ENCODE measurements around the gene CAMKK2.

DNA sequence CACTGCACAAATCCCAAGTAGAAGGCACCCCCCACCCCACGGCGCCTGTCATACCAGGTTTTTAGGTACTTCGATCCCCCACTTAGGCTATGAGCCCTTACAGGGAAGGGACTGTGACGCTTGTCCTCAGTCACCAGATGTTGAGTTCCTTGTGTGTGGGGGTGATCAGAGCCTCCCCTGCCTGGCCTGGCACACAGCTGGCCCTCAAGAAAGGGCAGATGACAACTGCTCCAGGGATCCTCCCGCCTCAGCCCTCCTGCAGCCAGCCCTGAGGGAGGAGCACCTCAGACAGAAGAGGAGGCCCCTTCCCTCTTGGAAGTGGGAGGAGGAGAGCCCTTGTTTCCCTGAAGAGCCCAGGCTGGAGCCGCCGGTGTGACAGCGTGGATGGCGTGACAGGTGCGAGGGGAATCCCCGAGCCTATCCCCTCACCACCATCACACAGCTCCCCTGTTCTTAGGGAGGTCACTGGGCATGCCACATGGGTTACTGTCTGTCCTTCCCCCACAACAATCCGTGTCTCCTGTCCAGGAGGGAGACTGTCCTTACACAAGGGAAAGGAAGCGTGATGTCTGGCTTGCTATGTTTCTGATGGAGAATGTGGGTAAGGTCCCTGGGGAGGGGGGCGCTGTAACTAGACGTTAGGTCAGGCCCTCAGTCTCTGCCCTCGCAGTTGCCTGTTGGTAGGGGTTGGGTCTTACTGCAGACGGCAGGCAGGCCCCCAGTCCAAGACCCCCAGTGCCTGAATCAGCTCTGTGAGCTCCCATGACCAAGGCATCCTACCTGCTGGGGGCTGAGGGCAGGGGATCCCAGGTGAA, 55.1 kb downstream of the CAMKK2 start:
- TF ChIP-seq, protein P1, sequence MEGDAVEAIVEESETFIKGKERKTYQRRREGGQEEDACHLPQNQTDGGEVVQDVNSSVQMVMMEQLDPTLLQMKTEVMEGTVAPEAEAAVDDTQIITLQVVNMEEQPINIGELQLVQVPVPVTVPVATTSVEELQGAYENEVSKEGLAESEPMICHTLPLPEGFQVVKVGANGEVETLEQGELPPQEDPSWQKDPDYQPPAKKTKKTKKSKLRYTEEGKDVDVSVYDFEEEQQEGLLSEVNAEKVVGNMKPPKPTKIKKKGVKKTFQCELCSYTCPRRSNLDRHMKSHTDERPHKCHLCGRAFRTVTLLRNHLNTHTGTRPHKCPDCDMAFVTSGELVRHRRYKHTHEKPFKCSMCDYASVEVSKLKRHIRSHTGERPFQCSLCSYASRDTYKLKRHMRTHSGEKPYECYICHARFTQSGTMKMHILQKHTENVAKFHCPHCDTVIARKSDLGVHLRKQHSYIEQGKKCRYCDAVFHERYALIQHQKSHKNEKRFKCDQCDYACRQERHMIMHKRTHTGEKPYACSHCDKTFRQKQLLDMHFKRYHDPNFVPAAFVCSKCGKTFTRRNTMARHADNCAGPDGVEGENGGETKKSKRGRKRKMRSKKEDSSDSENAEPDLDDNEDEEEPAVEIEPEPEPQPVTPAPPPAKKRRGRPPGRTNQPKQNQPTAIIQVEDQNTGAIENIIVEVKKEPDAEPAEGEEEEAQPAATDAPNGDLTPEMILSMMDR (conservative IDR thresholded peaks at IDR 0.05; ENCODE audit: low read depth, low read length) = no peak
- TF ChIP-seq RAD21 (IDR thresholded peaks at IDR 0.05; ENCODE audit: low read length) = no peak
- TF ChIP-seq SMC3 (IDR thresholded peaks at IDR 0.05; ENCODE audit: low read depth, low read length) = no peak
- TF ChIP-seq, protein P2, sequence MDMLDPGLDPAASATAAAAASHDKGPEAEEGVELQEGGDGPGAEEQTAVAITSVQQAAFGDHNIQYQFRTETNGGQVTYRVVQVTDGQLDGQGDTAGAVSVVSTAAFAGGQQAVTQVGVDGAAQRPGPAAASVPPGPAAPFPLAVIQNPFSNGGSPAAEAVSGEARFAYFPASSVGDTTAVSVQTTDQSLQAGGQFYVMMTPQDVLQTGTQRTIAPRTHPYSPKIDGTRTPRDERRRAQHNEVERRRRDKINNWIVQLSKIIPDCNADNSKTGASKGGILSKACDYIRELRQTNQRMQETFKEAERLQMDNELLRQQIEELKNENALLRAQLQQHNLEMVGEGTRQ (IDR thresholded peaks at IDR 0.05; ENCODE audit: low read depth, low read length) = no peak
- no peak for TF ChIP-seq NFE2L2 (IDR thresholded peaks at IDR 0.05; ENCODE audit: low read depth, low read length)
- TF ChIP-seq POLR2A (IDR thresholded peaks at IDR 0.05; ENCODE audit: low read depth, low read length) = no peak
- TF ChIP-seq RCOR1 (IDR thresholded peaks at IDR 0.05; ENCODE audit: insufficient replicate concordance, low read length) = no peak
- no peak for TF ChIP-seq RFX5 (IDR thresholded peaks at IDR 0.05; ENCODE audit: low read depth, low read length)
- TF ChIP-seq MXI1 (IDR thresholded peaks at IDR 0.05; ENCODE audit: borderline replicate concordance, low read depth, low read length) = no peak
- TF ChIP-seq BHLHE40 (IDR thresholded peaks at IDR 0.05; ENCODE audit: low read depth, low read length) = no peak
- TF ChIP-seq CEBPB (IDR thresholded peaks at IDR 0.05; ENCODE audit: low read depth, low read length) = no peak
- TF ChIP-seq, protein P3, sequence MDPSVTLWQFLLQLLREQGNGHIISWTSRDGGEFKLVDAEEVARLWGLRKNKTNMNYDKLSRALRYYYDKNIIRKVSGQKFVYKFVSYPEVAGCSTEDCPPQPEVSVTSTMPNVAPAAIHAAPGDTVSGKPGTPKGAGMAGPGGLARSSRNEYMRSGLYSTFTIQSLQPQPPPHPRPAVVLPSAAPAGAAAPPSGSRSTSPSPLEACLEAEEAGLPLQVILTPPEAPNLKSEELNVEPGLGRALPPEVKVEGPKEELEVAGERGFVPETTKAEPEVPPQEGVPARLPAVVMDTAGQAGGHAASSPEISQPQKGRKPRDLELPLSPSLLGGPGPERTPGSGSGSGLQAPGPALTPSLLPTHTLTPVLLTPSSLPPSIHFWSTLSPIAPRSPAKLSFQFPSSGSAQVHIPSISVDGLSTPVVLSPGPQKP (IDR thresholded peaks at IDR 0.05; ENCODE audit: borderline replicate concordance, low read depth, low read length) = no peak
